ENCODE results near the gene RBM4B.
"Not testable (repeated sequence)": the region's sequence is repeated elsewhere in the genome, so short reads cannot be mapped to it uniquely, and the experiment has no call there.

The RBM4B gene

DNA sequence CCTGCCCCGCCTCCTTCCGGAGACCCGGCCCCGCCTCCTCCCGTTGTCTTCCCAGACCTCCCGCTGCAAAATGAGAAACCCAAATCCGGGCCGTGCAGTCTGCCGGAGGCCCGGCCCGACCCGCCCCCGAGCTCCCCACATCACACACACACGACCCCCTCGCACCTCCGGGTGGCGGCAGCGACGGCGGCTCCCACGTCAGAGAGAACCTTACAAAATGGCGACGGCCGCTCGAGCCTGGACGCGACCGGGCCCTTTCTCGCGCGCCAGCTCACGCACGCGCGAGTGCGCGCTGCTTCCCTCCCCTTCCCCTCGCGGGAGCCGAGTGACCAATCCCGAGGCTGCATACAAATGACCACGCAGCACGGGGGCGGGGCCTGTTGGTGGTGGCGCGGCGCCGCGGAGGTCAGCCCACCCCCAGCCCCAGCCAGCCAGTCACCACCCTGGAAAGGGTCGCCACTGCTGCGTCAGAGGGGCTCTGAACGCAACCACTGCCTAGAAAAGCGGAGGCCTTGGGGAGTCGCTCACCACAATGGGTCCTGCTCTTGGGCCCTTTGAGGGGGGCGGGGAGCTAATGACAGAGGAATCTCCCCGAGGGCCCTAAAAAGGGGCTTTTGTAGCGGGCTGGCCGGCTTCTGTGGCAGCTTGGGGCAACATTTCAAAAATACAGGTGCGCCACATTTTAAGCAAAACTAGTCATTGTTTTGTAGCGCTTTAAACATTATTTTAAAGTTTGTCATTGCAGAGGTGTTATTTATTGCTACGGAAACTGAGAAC lies at the start of gene RBM4B:
Gene RBM4B (minus strand): TSS at position 289 of the 777 bp plus-strand sequence. CDS start 808 bp downstream, outside the sequence.
- no peaks in the 10 kb centered on the region for H3K9me3 ChIP-seq (ENCODE audit: control insufficient read depth, low read length)
- no peaks in the 10 kb centered on the region for H3K27me3 ChIP-seq (ENCODE audit: control insufficient read depth, insufficient read depth, low read length)
- peaks cover 13% of the 10 kb centered on the region for H3K79me2 ChIP-seq
- H2AFZ ChIP-seq: peak within 1 kb of the TSS; percentile 76
- H3K4me2 ChIP-seq (ENCODE audit: low read length): peak within 1 kb of the TSS; percentile 85
- peak within 1 kb of the TSS; percentile 69 for H3K9ac ChIP-seq
- H3K4me3 ChIP-seq (ENCODE audit: low read depth, low read length): peak within 1 kb of the TSS; percentile 84
- no peaks in the 10 kb centered on the region for H3K4me1 ChIP-seq
- peak within 1 kb of the TSS; percentile 98 for H3K27ac ChIP-seq
- H3K36me3 ChIP-seq (ENCODE audit: control insufficient read depth, insufficient read depth, low read length): no peaks in the 10 kb centered on the region
- no peak for TF ChIP-seq CTCF (IDR thresholded peaks at IDR 0.05)

DNA sequence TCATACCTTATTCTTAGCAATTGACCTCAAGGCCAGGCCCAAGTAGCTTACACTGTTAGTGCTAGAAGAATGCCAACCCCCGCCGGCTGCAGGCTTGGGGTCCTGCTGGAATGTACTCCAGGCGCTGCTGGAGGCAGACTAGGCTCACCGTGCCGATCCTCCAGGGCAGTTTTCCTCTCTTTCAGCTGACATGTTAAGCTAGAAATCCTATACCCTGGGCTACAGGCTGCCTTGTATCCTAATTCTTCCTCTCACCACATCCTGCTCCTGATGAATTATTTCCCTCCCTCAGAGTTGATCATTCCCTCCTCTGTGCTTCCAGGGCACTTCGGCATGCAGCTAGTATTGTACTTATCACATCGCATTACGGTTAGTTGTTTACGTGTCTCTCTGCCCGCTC lies 48.0 kb upstream of the RBM4B start:
- no peak for TF ChIP-seq CTCF (IDR thresholded peaks at IDR 0.05)
- Histone ChIP-seq H3K9ac (no peak overlapping the region), H3K79me2 (no peaks in the 10 kb centered on the region), H3K27ac (no peak overlapping the region), H3K4me3 (ENCODE audit: low read depth, low read length) (no peak overlapping the region), H3K4me1 (peaks cover under 1% of the 10 kb centered on the region), H2AFZ (no peak overlapping the region), H3K36me3 (ENCODE audit: control insufficient read depth, insufficient read depth, low read length) (no peaks in the 10 kb centered on the region), H3K9me3 (ENCODE audit: control insufficient read depth, low read length) (no peaks in the 10 kb centered on the region), H3K27me3 (ENCODE audit: control insufficient read depth, insufficient read depth, low read length) (no peaks in the 10 kb centered on the region), H3K4me2 (ENCODE audit: low read length) (no peak overlapping the region)

DNA sequence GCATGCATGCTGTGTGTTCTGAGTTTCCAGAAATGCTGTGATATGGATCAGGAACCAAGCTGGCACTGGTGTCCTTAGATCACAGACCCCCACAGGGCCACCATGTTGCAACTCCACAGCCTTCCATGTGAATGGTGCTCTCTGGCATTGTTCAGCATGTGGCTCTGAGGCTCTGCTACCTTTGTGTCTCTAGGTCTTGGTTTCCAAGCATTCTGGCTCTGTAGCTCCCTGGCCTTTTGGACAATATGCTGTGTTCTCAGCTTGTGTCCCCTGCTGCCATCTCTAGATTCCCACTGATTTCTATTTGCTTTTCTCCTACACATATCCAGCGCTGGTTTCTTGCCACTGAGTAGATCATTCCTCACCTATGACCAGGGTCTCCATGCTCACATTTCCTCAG lies 47.4 kb upstream of the RBM4B start:
- no peak overlapping the region for H2AFZ ChIP-seq
- H3K27ac ChIP-seq: no peak overlapping the region
- H3K79me2 ChIP-seq: no peaks in the 10 kb centered on the region
- H3K27me3 ChIP-seq (ENCODE audit: control insufficient read depth, insufficient read depth, low read length): no peaks in the 10 kb centered on the region
- no peak overlapping the region for H3K4me2 ChIP-seq (ENCODE audit: low read length)
- no peak overlapping the region for H3K4me3 ChIP-seq (ENCODE audit: low read depth, low read length)
- no peak overlapping the region for H3K9ac ChIP-seq
- H3K4me1 ChIP-seq: peaks cover 5% of the 10 kb centered on the region
- H3K9me3 ChIP-seq (ENCODE audit: control insufficient read depth, low read length): no peaks in the 10 kb centered on the region
- H3K36me3 ChIP-seq (ENCODE audit: control insufficient read depth, insufficient read depth, low read length): no peaks in the 10 kb centered on the region
- no peak for TF ChIP-seq CTCF (IDR thresholded peaks at IDR 0.05)

GRCh38 chr11:66724167-66724566 lies 46.5 kb upstream of the RBM4B start:
- H3K36me3 ChIP-seq (ENCODE audit: control insufficient read depth, insufficient read depth, low read length); H3K4me3 ChIP-seq (ENCODE audit: low read depth, low read length); H3K27ac ChIP-seq; H3K9me3 ChIP-seq (ENCODE audit: control insufficient read depth, low read length); H3K79me2 ChIP-seq; H3K27me3 ChIP-seq (ENCODE audit: control insufficient read depth, insufficient read depth, low read length); H3K4me2 ChIP-seq (ENCODE audit: low read length); H3K9ac ChIP-seq; H3K4me1 ChIP-seq; H2AFZ ChIP-seq: not testable (repeated sequence)

GRCh38 chr11:66723693-66724092 lies 46.0 kb upstream of the RBM4B start:
- H3K9ac ChIP-seq: no peak overlapping the region
- no peaks in the 10 kb centered on the region for H3K27me3 ChIP-seq (ENCODE audit: control insufficient read depth, insufficient read depth, low read length)
- H3K79me2 ChIP-seq: no peaks in the 10 kb centered on the region
- no peaks in the 10 kb centered on the region for H3K9me3 ChIP-seq (ENCODE audit: control insufficient read depth, low read length)
- H2AFZ ChIP-seq: no peak overlapping the region
- TF ChIP-seq CTCF (IDR thresholded peaks at IDR 0.05): no peak
- no peak overlapping the region for H3K4me3 ChIP-seq (ENCODE audit: low read depth, low read length)
- peaks cover 8% of the 10 kb centered on the region for H3K4me1 ChIP-seq
- no peak overlapping the region for H3K4me2 ChIP-seq (ENCODE audit: low read length)
- H3K27ac ChIP-seq: no peak overlapping the region
- H3K36me3 ChIP-seq (ENCODE audit: control insufficient read depth, insufficient read depth, low read length): no peaks in the 10 kb centered on the region
